CD8-positive, alpha-beta memory T cell (primary cell): ENCODE data around the gene RASAL2. TPM values are rescaled to one million over a fixed set of nuclear protein-coding genes. Genes with fewer than 3 reads are reported as not detected.
A peak's percentile ranks its signal among the peaks of the same experiment; 100 is the strongest.

Experiments
- CTCF ChIA-PET: fragments of 350-600 bp; sonication (Branson Sonifier 250); formaldehyde crosslinking; loops from one replicate; lab custom pipeline; 2021; ENCODE audit warnings: antibody characterized with exemption; lab: Charles Lee
- POLR2A ChIA-PET: fragments of 350-600 bp; sonication (Branson Sonifier 250); formaldehyde crosslinking; loops from one replicate; lab custom pipeline; 2021; ENCODE audit warnings: antibody characterized with exemption; lab: Charles Lee
- DNase-seq, 5 donors: peaks; one replicate each; pipeline versions ENCODE4 v3.0.0 to v3.0.0-alpha.2; 2020 to 2022; ENCODE audit warnings: mixed read lengths in 1 of 5
- H3K27ac ChIP-seq: one replicate; pipeline ENCODE4 v1.7.0; 2013; ENCODE audit warnings: low read depth, mild to moderate bottlenecking, low read length, moderate library complexity
- H3K27me3 ChIP-seq: 2 replicates; pipeline ENCODE4 v1.7.0; 2013; ENCODE audit warnings: low read length, mild to moderate bottlenecking; ENCODE audit not compliant: insufficient read depth, poor library complexity, severe bottlenecking
- H3K36me3 ChIP-seq: 2 replicates; pipeline ENCODE4 v1.7.0; 2013; ENCODE audit warnings: mild to moderate bottlenecking, low read length, moderate library complexity; ENCODE audit not compliant: insufficient read depth
- H3K4me1 ChIP-seq: 2 replicates; pipeline ENCODE4 v1.7.0; 2013; ENCODE audit warnings: mild to moderate bottlenecking, low read length, moderate library complexity; ENCODE audit not compliant: insufficient read depth
- H3K4me3 ChIP-seq: 2 replicates; pipeline ENCODE4 v1.7.0; 2013; ENCODE audit warnings: mild to moderate bottlenecking, low read length
- H3K9me3 ChIP-seq: 2 replicates; pipeline ENCODE4 v1.7.0; 2013; ENCODE audit warnings: mild to moderate bottlenecking, low read length
- H3K27ac Mint-ChIP-seq, 8 donors: one replicate each; pipeline ENCODE4 v1.8.0; 2020 to 2021; ENCODE audit warnings: mixed read lengths in 8 of 8, mild to moderate bottlenecking in 6 of 8, inconsistent platforms in 3 of 8, moderate library complexity in 3 of 8
- H3K27me3 Mint-ChIP-seq, 2 donors: one replicate each; pipeline ENCODE4 v1.8.0; 2020 to 2021; ENCODE audit warnings: mixed read lengths in 2 of 2, mild to moderate bottlenecking in 1 of 2, moderate library complexity in 1 of 2
- H3K36me3 Mint-ChIP-seq, 3 donors: one replicate each; pipeline ENCODE4 v1.8.0; 2020 to 2021; ENCODE audit warnings: mixed read lengths in 3 of 3, inconsistent platforms in 1 of 3, mild to moderate bottlenecking in 1 of 3
- H3K4me1 Mint-ChIP-seq, 3 donors: one replicate each; pipeline ENCODE4 v1.8.0; 2020 to 2021; ENCODE audit warnings: mixed read lengths in 3 of 3, inconsistent platforms in 1 of 3, mild to moderate bottlenecking in 1 of 3
- H3K4me3 Mint-ChIP-seq, 7 donors: one replicate each; pipeline ENCODE4 v1.8.0; 2020 to 2021; ENCODE audit warnings: mixed read lengths in 7 of 7, mild to moderate bottlenecking in 6 of 7, moderate library complexity in 4 of 7, inconsistent platforms in 2 of 7
- H3K9me3 Mint-ChIP-seq, 5 donors: one replicate each; pipeline ENCODE4 v1.8.0; 2020 to 2022; ENCODE audit warnings: mixed read lengths in 5 of 5, mild to moderate bottlenecking in 3 of 5, moderate library complexity in 2 of 5, inconsistent platforms in 1 of 5
- polyA plus RNA-seq: library from polyadenylated mRNA; unstranded; fragments of 300-500 nt; fragmentation: Illumina TruSeq; gene quantifications from one replicate; pipeline ENCODE4 v1.2.3, GENCODE V29; 2021
- total RNA-seq, 2 experiments: library from RNA; stranded (reverse); gene quantifications; one replicate each; pipeline ENCODE4 v1.2.3, GENCODE V29; 2021

The RASAL2 gene
- total and polyA plus RNA-seq, 3 experiments from 2014 or later: 0.04 to 0.07 TPM; not detected in 1

- no peaks in the 10 kb centered on the region for H3K4me1 Mint-ChIP-seq
- H3K36me3 Mint-ChIP-seq: no peaks in the 10 kb centered on the region
- H3K9me3 Mint-ChIP-seq: no peaks in the 10 kb centered on the region
- POLR2A ChIA-PET: no interaction called here
- Histone ChIP-seq H3K4me1 (no peaks in the 10 kb centered on the region), H3K4me3 (no peak overlapping the region), H3K27me3 (no peaks in the 10 kb centered on the region), H3K36me3 (no peaks in the 10 kb centered on the region), H3K9me3 (no peaks in the 10 kb centered on the region), H3K27ac (no peak overlapping the region)
- no peak overlapping the region for H3K4me3 Mint-ChIP-seq
- no peak overlapping the region for H3K27ac Mint-ChIP-seq
- CTCF ChIA-PET: no interaction called here
- no peak for DNase-seq
- peaks cover 0 to 2% of the 10 kb centered on the region in 2 donors for H3K27me3 Mint-ChIP-seq
These were observed 190.2 kb downstream of the RASAL2 start for GRCh38 chr1:178284058-178284457.

GRCh38 chr1:178291166-178291565 lies 197.3 kb downstream of the RASAL2 start:
- no peak overlapping the region for H3K27ac Mint-ChIP-seq
- DNase-seq: no peak
- H3K4me3 Mint-ChIP-seq: no peak overlapping the region

GRCh38 chr1:178294654-178295053 lies 200.8 kb downstream of the RASAL2 start:
- Mint-ChIP-seq H3K4me1 (no peaks in the 10 kb centered on the region), H3K27ac (no peak overlapping the region), H3K27me3 (peaks cover 0 to 2% of the 10 kb centered on the region in 2 donors), H3K4me3 (no peak overlapping the region), H3K9me3 (no peaks in the 10 kb centered on the region), H3K36me3 (no peaks in the 10 kb centered on the region)
- no peak overlapping the region for H3K4me3 ChIP-seq
- DNase-seq: no peak
- POLR2A ChIA-PET: no interaction called here
- H3K27ac ChIP-seq: no peak overlapping the region
- no peaks in the 10 kb centered on the region for H3K36me3 ChIP-seq
- H3K9me3 ChIP-seq: no peaks in the 10 kb centered on the region
- H3K4me1 ChIP-seq: no peaks in the 10 kb centered on the region
- H3K27me3 ChIP-seq: no peaks in the 10 kb centered on the region
- CTCF ChIA-PET: no interaction called here

More at GRCh38 chr1:178291166-178291565, 197.3 kb downstream of the RASAL2 start:
- H3K9me3 ChIP-seq: no peaks in the 10 kb centered on the region
- ChIA-PET POLR2A (no interaction called here), CTCF (no interaction called here)
- no peaks in the 10 kb centered on the region for H3K4me1 ChIP-seq
- H3K9me3 Mint-ChIP-seq: no peaks in the 10 kb centered on the region
- peaks cover 0 to 2% of the 10 kb centered on the region in 2 donors for H3K27me3 Mint-ChIP-seq
- H3K36me3 ChIP-seq: no peaks in the 10 kb centered on the region
- H3K4me1 Mint-ChIP-seq: no peaks in the 10 kb centered on the region
- H3K27ac ChIP-seq: no peak overlapping the region
- H3K36me3 Mint-ChIP-seq: no peaks in the 10 kb centered on the region
- no peaks in the 10 kb centered on the region for H3K27me3 ChIP-seq
- H3K4me3 ChIP-seq: no peak overlapping the region

GRCh38 chr1:178300352-178300699 lies 206.4 kb downstream of the RASAL2 start:
- no peaks in the 10 kb centered on the region for H3K27me3 ChIP-seq
- Mint-ChIP-seq H3K36me3 (no peaks in the 10 kb centered on the region), H3K9me3 (no peaks in the 10 kb centered on the region), H3K27ac (no peak overlapping the region), H3K27me3 (no peaks in the 10 kb centered on the region), H3K4me1 (no peaks in the 10 kb centered on the region), H3K4me3 (no peak overlapping the region)
- no peaks in the 10 kb centered on the region for H3K36me3 ChIP-seq
- H3K4me1 ChIP-seq: no peaks in the 10 kb centered on the region
- H3K9me3 ChIP-seq: no peaks in the 10 kb centered on the region
- CTCF ChIA-PET: interaction anchor here (1.8 kb wide), 1 partner anchor 10 kb away, joined by 11 read pairs; no protein-coding TSS in a partner anchor
- no peak overlapping the region for H3K4me3 ChIP-seq
- POLR2A ChIA-PET: no interaction called here
- no peak for DNase-seq
- H3K27ac ChIP-seq: no peak overlapping the region

- ChIA-PET POLR2A (no interaction called here), CTCF (no interaction called here)
- H3K9me3 ChIP-seq: no peaks in the 10 kb centered on the region
- Mint-ChIP-seq H3K36me3 (peaks cover 0 to 2% (median 0%) of the 10 kb centered on the region in 3 donors), H3K9me3 (no peaks in the 10 kb centered on the region), H3K27me3 (no peaks in the 10 kb centered on the region), H3K4me1 (no peaks in the 10 kb centered on the region), H3K27ac (peak overlapping the region in 1 of 8 donors; percentile 19), H3K4me3 (no peak overlapping the region)
- no peak overlapping the region for H3K4me3 ChIP-seq
- H3K36me3 ChIP-seq: no peaks in the 10 kb centered on the region
- no peak for DNase-seq
- H3K27me3 ChIP-seq: no peaks in the 10 kb centered on the region
- no peaks in the 10 kb centered on the region for H3K4me1 ChIP-seq
- no peak overlapping the region for H3K27ac ChIP-seq
These were observed 207.2 kb downstream of the RASAL2 start for GRCh38 chr1:178301141-178301540.

GRCh38 chr1:178307264-178307663 lies 213.4 kb downstream of the RASAL2 start:
- Histone ChIP-seq H3K27ac (no peak overlapping the region), H3K36me3 (no peaks in the 10 kb centered on the region), H3K9me3 (no peaks in the 10 kb centered on the region), H3K4me1 (no peaks in the 10 kb centered on the region), H3K4me3 (no peak overlapping the region), H3K27me3 (no peaks in the 10 kb centered on the region)
- ChIA-PET POLR2A (no interaction called here), CTCF (no interaction called here)
- no peak overlapping the region for H3K27ac Mint-ChIP-seq
- H3K4me3 Mint-ChIP-seq: no peak overlapping the region
- DNase-seq: no peak
- H3K36me3 Mint-ChIP-seq: peaks cover 0 to 2% (median 0%) of the 10 kb centered on the region in 3 donors
- H3K27me3 Mint-ChIP-seq: no peaks in the 10 kb centered on the region
- no peaks in the 10 kb centered on the region for H3K9me3 Mint-ChIP-seq
- no peaks in the 10 kb centered on the region for H3K4me1 Mint-ChIP-seq

- Histone ChIP-seq H3K27me3 (no peaks in the 10 kb centered on the region), H3K27ac (no peak overlapping the region), H3K4me3 (no peak overlapping the region), H3K36me3 (no peaks in the 10 kb centered on the region), H3K4me1 (no peaks in the 10 kb centered on the region), H3K9me3 (no peaks in the 10 kb centered on the region)
- H3K27me3 Mint-ChIP-seq: no peaks in the 10 kb centered on the region
- no peak overlapping the region for H3K4me3 Mint-ChIP-seq
- H3K27ac Mint-ChIP-seq: no peak overlapping the region
- peaks cover 0 to 2% (median 0%) of the 10 kb centered on the region in 3 donors for H3K36me3 Mint-ChIP-seq
- H3K4me1 Mint-ChIP-seq: no peaks in the 10 kb centered on the region
- DNase-seq: no peak
- ChIA-PET POLR2A (no interaction called here), CTCF (interaction anchor here (0.7 kb wide), 1 partner anchor 12 kb away, joined by 3 read pairs; no protein-coding TSS in a partner anchor)
- no peaks in the 10 kb centered on the region for H3K9me3 Mint-ChIP-seq
These were observed 214.5 kb downstream of the RASAL2 start for GRCh38 chr1:178308438-178308837.

GRCh38 chr1:178310685-178311105 lies 216.8 kb downstream of the RASAL2 start:
- no peaks in the 10 kb centered on the region for H3K4me1 Mint-ChIP-seq
- no peak overlapping the region for H3K27ac ChIP-seq
- H3K27me3 ChIP-seq: no peaks in the 10 kb centered on the region
- no peaks in the 10 kb centered on the region for H3K4me1 ChIP-seq
- H3K36me3 ChIP-seq: no peaks in the 10 kb centered on the region
- no peaks in the 10 kb centered on the region for H3K27me3 Mint-ChIP-seq
- peaks cover 0 to under 1% (median 0%) of the 10 kb centered on the region in 3 donors for H3K36me3 Mint-ChIP-seq
- ChIA-PET CTCF (interaction anchor here (1.9 kb wide), 1 partner anchor 11 kb away, joined by 11 read pairs; no protein-coding TSS in a partner anchor), POLR2A (no interaction called here)
- no peaks in the 10 kb centered on the region for H3K9me3 Mint-ChIP-seq
- H3K27ac Mint-ChIP-seq: no peak overlapping the region
- no peaks in the 10 kb centered on the region for H3K9me3 ChIP-seq
- H3K4me3 Mint-ChIP-seq: no peak overlapping the region
- peak in 2 of 5 donors; percentile 4 to 15 for DNase-seq
- no peak overlapping the region for H3K4me3 ChIP-seq
